HCT116 (cell line): ENCODE data around the gene MTRR. TPM values are rescaled to one million over a fixed set of nuclear protein-coding genes. Genes with fewer than 3 reads are reported as not detected.

ENCODE experiments used
- ATAC-seq: fragments of 200-7000 bp; cut with Tn5 transposase; 2 replicates; pipeline ENCODE4 v1.9.1; 2020; ENCODE audit warnings: mild to moderate bottlenecking, moderate library complexity
- BruUV-seq: library from RNA; stranded (reverse); fragments of 400-500 nt; replicated peaks from 2 replicates; lab custom pipeline; 2021; lab: Mats Ljungman, UMichigan
- CTCF ChIA-PET: fragments of 300-600 bp; sonication (Branson Sonifier 250); formaldehyde crosslinking; loops from one replicate; lab custom pipeline; 2021; ENCODE audit warnings: antibody characterized with exemption; lab: Charles Lee
- POLR2A ChIA-PET: fragments of 300-600, 350-600 bp; sonication (Branson Sonifier 250); formaldehyde crosslinking; loops from one replicate; lab custom pipeline; 2021; ENCODE audit warnings: antibody characterized with exemption; lab: Charles Lee
- RAD21 ChIA-PET, 2 experiments: fragments of 300-600 bp; sonication (Branson Sonifier 250); formaldehyde crosslinking; loops; one replicate each; lab custom pipeline; 2023; ENCODE audit warnings: low total read pairs in 2 of 2; ENCODE audit not compliant: uncharacterized antibody in 2 of 2, unreplicated experiment in 2 of 2, low non-redundant PET in 1 of 2; lab: Charles Lee
- DNase-seq: peaks from one replicate; pipeline ENCODE4 v3.0.0-alpha.2; 2010; ENCODE audit warnings: low read depth, low spot score
- H2AFZ ChIP-seq: fragments of 200-600 bp; shearing (Covaris generic), sonication (generic); 2 replicates; pipeline ENCODE4 v1.6.1; 2017; ENCODE audit warnings: low read depth, mixed run types, mixed read lengths, antibody characterized with exemption, low read length; ENCODE audit not compliant: poor library complexity, severe bottlenecking
- H3K27ac ChIP-seq: 2 replicates; pipeline ENCODE4 v1.5.1; 2012; ENCODE audit warnings: low read depth, low read length
- H3K27me3 ChIP-seq: fragments of 200-600 bp; sonication (generic); 2 replicates; pipeline ENCODE4 v1.6.1; 2016; ENCODE audit warnings: mixed run types, low read length, mixed read lengths; ENCODE audit not compliant: insufficient read depth
- H3K36me3 ChIP-seq, 2 experiments: fragments of 200-500 bp in 1 of 2; fragments of 200-600 bp in 1 of 2; sonication (Bioruptor generic) in 1 of 2; sonication (generic) in 1 of 2; 2 replicates each; pipeline versions ENCODE4 v1.5.1 to v1.6.1; 2014 to 2016; ENCODE audit warnings: low read length in 2 of 2, inconsistent platforms in 1 of 2, mixed read lengths in 1 of 2, mixed run types in 1 of 2; ENCODE audit not compliant: insufficient read depth in 2 of 2, control insufficient read depth in 1 of 2
- H3K4me1 ChIP-seq, 2 experiments: fragments of 200-600 bp in 1 of 2; sonication (generic) in 1 of 2; 2 replicates each; pipeline versions ENCODE4 v1.5.1 to v1.6.1; 2012 to 2017; ENCODE audit warnings: low read length in 2 of 2, inconsistent platforms in 1 of 2, mild to moderate bottlenecking in 1 of 2, mixed read lengths in 1 of 2, mixed run types in 1 of 2, moderate library complexity in 1 of 2; ENCODE audit not compliant: insufficient read depth in 2 of 2, control insufficient read depth in 1 of 2
- H3K4me2 ChIP-seq: fragments of 200-600 bp; sonication (generic); 2 replicates; pipeline ENCODE4 v1.6.1; 2017; ENCODE audit warnings: mixed run types, low read length, mixed read lengths
- H3K4me3 ChIP-seq, 2 experiments: fragments of 200-600 bp in 1 of 2; sonication (generic) in 1 of 2; replicated peaks in 1 of 2; 2 replicates each; pipeline ENCODE4 v1.5.1; 2011 to 2016; ENCODE audit warnings: low read length in 2 of 2, control low read depth in 1 of 2, low read depth in 1 of 2, mild to moderate bottlenecking in 1 of 2, mixed read lengths in 1 of 2, mixed run types in 1 of 2
- H3K79me2 ChIP-seq: fragments of 200-600 bp; sonication (generic); 2 replicates; pipeline ENCODE4 v1.6.1; 2017; ENCODE audit warnings: mild to moderate bottlenecking, mixed run types, low read length, moderate library complexity, mixed read lengths; ENCODE audit not compliant: insufficient read depth
- H3K9ac ChIP-seq: fragments of 200-600 bp; sonication (generic); 2 replicates; pipeline ENCODE4 v1.6.1; 2016; ENCODE audit warnings: low read length, mixed read lengths
- H3K9me2 ChIP-seq: fragments of 200-600 bp; sonication (generic), shearing (Covaris generic); 2 replicates; pipeline ENCODE4 v1.6.1; 2017; ENCODE audit warnings: mixed run types, mild to moderate bottlenecking, moderate library complexity; ENCODE audit not compliant: insufficient read depth
- H3K9me3 ChIP-seq, 2 experiments: fragments of 200-500 bp in 1 of 2; fragments of 200-600 bp in 1 of 2; sonication (Bioruptor generic) in 1 of 2; sonication (generic) in 1 of 2; 2 replicates each; pipeline ENCODE4 v1.6.1; 2014 to 2017; ENCODE audit warnings: low read length in 2 of 2, mixed read lengths in 2 of 2, inconsistent platforms in 1 of 2, low read depth in 1 of 2, mild to moderate bottlenecking in 1 of 2, mixed run types in 1 of 2, moderate library complexity in 1 of 2; ENCODE audit not compliant: control insufficient read depth in 1 of 2, insufficient read depth in 1 of 2
- H4K20me1 ChIP-seq: fragments of 200-600 bp; sonication (generic), shearing (Covaris generic); 2 replicates; pipeline ENCODE4 v1.6.1; 2017; ENCODE audit warnings: mixed run types, mild to moderate bottlenecking, moderate library complexity; ENCODE audit not compliant: insufficient read depth
- CTCF ChIP-seq, 3 experiments: fragments of 200-600 bp in 1 of 3; sonication (generic) in 1 of 3; IDR thresholded peaks in 2 of 3; conservative IDR thresholded peaks in 1 of 3; 2 replicates each; pipeline ENCODE4 v1.5.1; 2012 to 2017; ENCODE audit warnings: low read depth in 2 of 3, low read length in 2 of 3, antibody characterized with exemption in 1 of 3, borderline replicate concordance in 1 of 3, control low read depth in 1 of 3, mild to moderate bottlenecking in 1 of 3, mixed read lengths in 1 of 3, mixed run types in 1 of 3, moderate library complexity in 1 of 3; ENCODE audit not compliant: insufficient read depth in 1 of 3
- POLR2AphosphoS5 ChIP-seq: IDR thresholded peaks from 2 replicates; pipeline ENCODE4 v1.6.1; 2011; ENCODE audit warnings: mild to moderate bottlenecking, low read depth, low read length, moderate library complexity
- REST ChIP-seq: IDR thresholded peaks from 2 replicates; pipeline ENCODE4 v1.6.1; 2012; ENCODE audit warnings: low read depth
- SIN3A ChIP-seq: IDR thresholded peaks from 2 replicates; pipeline ENCODE4 v1.6.1; 2012; ENCODE audit warnings: low read depth
- ZBTB33 ChIP-seq: IDR thresholded peaks from 2 replicates; pipeline ENCODE4 v1.6.1; 2011; ENCODE audit warnings: mild to moderate bottlenecking, low read length, moderate library complexity; ENCODE audit not compliant: insufficient replicate concordance; ENCODE audit errors: extremely low read depth
- ZNF274 ChIP-seq: fragments of 200-500 bp; sonication (Bioruptor generic); IDR thresholded peaks from 2 replicates; pipeline ENCODE4 v1.6.1; 2014; ENCODE audit warnings: mild to moderate bottlenecking, low read depth, low read length, inconsistent platforms
- intact Hi-C: fragments of 100-400 bp; cut with micrococcal nuclease; formaldehyde crosslinking; loops from 2 replicates; pipeline ENCODE4 v1.10.0; 2022
- total RNA-seq: library from RNA; stranded (reverse); gene quantifications from one replicate; pipeline ENCODE4 v1.2.1, GENCODE V29; 2021; ENCODE audit not compliant: unreplicated experiment

MTRR gene
- total RNA-seq, 1 experiment from 2014 or later: 32.5 TPM

- BruUV-seq: no TSS peak
- no peak for TF ChIP-seq CTCF (IDR thresholded peaks at IDR 0.05 in 2 of 3, conservative IDR thresholded peaks at IDR 0.05 in 1 of 3; ENCODE audit: borderline replicate concordance in 1 of 3, insufficient read depth in 1 of 3, low read depth in 2 of 3, low read length in 2 of 3)
- no peak for TF ChIP-seq SIN3A
- TF ChIP-seq ZBTB33: no peak
- no peak for TF ChIP-seq POLR2AphosphoS5
- TF ChIP-seq ZNF274: no peak
- TF ChIP-seq REST: no peak
- TF ChIP-seq, all 23 proteins: peak for 0
- H3K27ac ChIP-seq: no peak overlapping the region
- peaks cover 31 to 76% of the 10 kb centered on the region in 2 experiments for H3K36me3 ChIP-seq
- H2AFZ ChIP-seq: no peak overlapping the region
- ATAC-seq: no peak
- H3K9ac ChIP-seq: no peak overlapping the region
- peaks cover 100% of the 10 kb centered on the region for H3K79me2 ChIP-seq
- H3K27me3 ChIP-seq: no peaks in the 10 kb centered on the region
- RAD21 ChIA-PET: no interaction called here
- CTCF ChIA-PET: interaction anchor here (2.3 kb wide), 1 partner anchor 12 kb away, joined by 7 read pairs; no protein-coding TSS in a partner anchor
- H3K4me3 ChIP-seq: no peak overlapping the region
- peaks cover 5 to 7% of the 10 kb centered on the region in 2 experiments; a peak in 2 of 4 replicates for H3K4me1 ChIP-seq
- H4K20me1 ChIP-seq: peaks cover 29% of the 10 kb centered on the region; the same call in 1 of the 2 replicates
- no peak for DNase-seq
- POLR2A ChIA-PET: no interaction called here
- H3K9me3 ChIP-seq: no peaks in the 10 kb centered on the region
- intact Hi-C loops: no loop called here
- no peaks in the 10 kb centered on the region for H3K9me2 ChIP-seq
- no peak overlapping the region for H3K4me2 ChIP-seq
Measured at GRCh38 chr5:7875151-7875550, 6.2 kb downstream of the MTRR start.
